HEK293T (cell line): Measurements from ENCODE around the gene LTK.

Experiments
- CTCF ChIA-PET: fragments of 350-600 bp; formaldehyde crosslinking; extraction: SDS; loops from one replicate; lab custom pipeline; 2021; ENCODE audit warnings: antibody characterized with exemption, inconsistent platforms; lab: Yijun Ruan, JAX
- POLR2A ChIA-PET: fragments of 350-600 bp; formaldehyde crosslinking; extraction: SDS; loops from one replicate; lab custom pipeline; 2020; ENCODE audit warnings: antibody characterized with exemption, inconsistent platforms; lab: Yijun Ruan, JAX
- DNase-seq: peaks from one replicate; pipeline ENCODE4 v3.0.0; 2012; ENCODE audit warnings: mixed read lengths; ENCODE audit errors: extremely low spot score
- ARNT ChIP-seq: fragments of 450-650 bp; IDR thresholded peaks from 2 replicates; pipeline ENCODE4 v1.6.1; 2017; ENCODE audit warnings: mild to moderate bottlenecking
- BHLHE40 ChIP-seq: fragments of 450-650 bp; IDR thresholded peaks from 2 replicates; pipeline ENCODE4 v1.6.1; 2016; ENCODE audit warnings: mild to moderate bottlenecking, moderate library complexity, borderline replicate concordance
- CTBP1 ChIP-seq: fragments of 450-650 bp; IDR thresholded peaks from 2 replicates; pipeline ENCODE4 v1.6.1; 2016; ENCODE audit warnings: borderline replicate concordance
- ELF4 ChIP-seq: fragments of 450-650 bp; IDR thresholded peaks from 2 replicates; pipeline ENCODE4 v1.6.1; 2017; ENCODE audit warnings: antibody characterized with exemption
- FOXA1 ChIP-seq: fragments of 450-650 bp; IDR thresholded peaks from 2 replicates; pipeline ENCODE4 v1.6.1; 2016; ENCODE audit warnings: mild to moderate bottlenecking
- FOXK2 ChIP-seq: fragments of 450-650 bp; IDR thresholded peaks from 2 replicates; pipeline ENCODE4 v1.6.1; 2016; ENCODE audit warnings: mild to moderate bottlenecking
- FOXM1 ChIP-seq: fragments of 450-650 bp; IDR thresholded peaks from 2 replicates; pipeline ENCODE4 v1.6.1; 2017; ENCODE audit warnings: mild to moderate bottlenecking, borderline replicate concordance
- HDGF ChIP-seq: fragments of 450-650 bp; IDR thresholded peaks from 2 replicates; pipeline ENCODE4 v1.6.1; 2017; ENCODE audit warnings: antibody characterized with exemption, borderline replicate concordance
- L3MBTL2 ChIP-seq: fragments of 450-650 bp; conservative IDR thresholded peaks from 2 replicates; pipeline ENCODE4 v1.6.1; 2016; ENCODE audit warnings: mild to moderate bottlenecking
- LEF1 ChIP-seq: fragments of 450-650 bp; IDR thresholded peaks from 2 replicates; pipeline ENCODE4 v1.6.1; 2017; ENCODE audit warnings: mild to moderate bottlenecking, borderline replicate concordance
- NFRKB ChIP-seq: fragments of 450-650 bp; IDR thresholded peaks from 2 replicates; pipeline ENCODE4 v1.6.1; 2016; ENCODE audit warnings: mild to moderate bottlenecking, moderate library complexity
- PKNOX1 ChIP-seq: fragments of 450-650 bp; IDR thresholded peaks from 2 replicates; pipeline ENCODE4 v1.6.1; 2016
- SP1 ChIP-seq: fragments of 450-650 bp; IDR thresholded peaks from 2 replicates; pipeline ENCODE4 v1.6.1; 2017
- SUZ12 ChIP-seq: fragments of 450-650 bp; IDR thresholded peaks from 2 replicates; pipeline ENCODE4 v1.6.1; 2016; ENCODE audit warnings: mild to moderate bottlenecking
- TARDBP ChIP-seq: fragments of 450-650 bp; IDR thresholded peaks from 2 replicates; pipeline ENCODE4 v1.6.1; 2016
- ZNF384 ChIP-seq: fragments of 450-650 bp; IDR thresholded peaks from 2 replicates; pipeline ENCODE4 v1.6.1; 2016

Gene LTK

GRCh38 chr15:41493902-41494189 lies 19.8 kb downstream of the LTK start:
- POLR2A ChIA-PET, result interaction anchor here (1.2 kb wide), 1 partner anchor 19 kb away, joined by 6 read pairs; the partner anchor contains the start of gene LTK
- DNase-seq, result no peak
- TF ChIP-seq SUZ12 (no peak), LEF1 (no peak)
- CTCF ChIA-PET, result no interaction called here

GRCh38 chr15:41493205-41493901 lies 20.3 kb downstream of the LTK start, which contains the start of gene ITPKA:
ITPKA (plus strand) TSS chr15:41493874; CDS start chr15:41493928, 54 bp downstream.
- ChIA-PET CTCF (interaction anchor here (0.5 to 0.7 kb wide), 3 partner anchors 39 to 251 kb away, joined by 3 to 6 read pairs (median 3); no protein-coding TSS in a partner anchor), POLR2A (interaction anchor here (0.7 to 1.4 kb wide), 12 partner anchors 9 to 59 kb away, joined by 3 to 8 read pairs (median 4); partner anchors contain the start of genes LTK and RPAP1)
- DNase-seq, result peak; percentile 66
- TF ChIP-seq PKNOX1 (no peak), L3MBTL2 (peak; percentile 75), BHLHE40 (no peak)

- TF ChIP-seq NFRKB (no peak), TARDBP (no peak), HDGF (no peak), ELF4 (no peak), FOXM1 (no peak), SP1 (no peak), FOXA1 (no peak), LEF1 (no peak), FOXK2 (no peak), SUZ12 (no peak), PKNOX1 (no peak), CTBP1 (no peak), L3MBTL2 (no peak)
- ChIA-PET CTCF (interaction anchor here (0.5 to 0.7 kb wide), 3 partner anchors 40 to 250 kb away, joined by 3 to 6 read pairs (median 3); no protein-coding TSS in a partner anchor), POLR2A (interaction anchor here (0.7 to 1.4 kb wide), 12 partner anchors 8 to 60 kb away, joined by 3 to 8 read pairs (median 4); partner anchors contain the start of genes LTK and RPAP1)
- DNase-seq, result no peak
These were observed 20.9 kb downstream of the LTK start for GRCh38 chr15:41492597-41493204.

GRCh38 chr15:41491889-41492288 lies 21.7 kb downstream of the LTK start:
- DNase-seq, result no peak
- no peak for TF ChIP-seq FOXK2
- 0 out of 2 replicates have a peak, but pooled peaks have one; percentile 21 for TF ChIP-seq ZNF384
- CTCF ChIA-PET, result no interaction called here
- POLR2A ChIA-PET, result no interaction called here

- DNase-seq, result no peak
- CTCF ChIA-PET, result no interaction called here
- POLR2A ChIA-PET, result no interaction called here
These were observed 23.3 kb downstream of the LTK start for GRCh38 chr15:41490355-41490754.

GRCh38 chr15:41489641-41490040 lies 24.0 kb downstream of the LTK start:
- no peak for TF ChIP-seq SP1
- TF ChIP-seq CTBP1, result no peak
- TF ChIP-seq NFRKB, result no peak
- TF ChIP-seq TARDBP, result no peak
- CTCF ChIA-PET, result interaction anchor here (0.6 kb wide), 1 partner anchor 45 kb away, joined by 3 read pairs; no protein-coding TSS in a partner anchor
- DNase-seq, result no peak
- POLR2A ChIA-PET, result no interaction called here

More at GRCh38 chr15:41490355-41490754, 23.3 kb downstream of the LTK start:
- TF ChIP-seq FOXK2, result no peak
- no peak for TF ChIP-seq FOXA1
- no peak for TF ChIP-seq SP1
- no peak for TF ChIP-seq HDGF
- TF ChIP-seq L3MBTL2, result no peak
- TF ChIP-seq ARNT, result no peak
- TF ChIP-seq PKNOX1, result no peak
- TF ChIP-seq SUZ12, result no peak
- no peak for TF ChIP-seq BHLHE40
- no peak for TF ChIP-seq CTBP1
- TF ChIP-seq ELF4, result no peak
- TF ChIP-seq ZNF384, result no peak
- no peak for TF ChIP-seq TARDBP
- TF ChIP-seq NFRKB, result no peak
- no peak for TF ChIP-seq FOXM1
- TF ChIP-seq LEF1, result no peak

- POLR2A ChIA-PET, result no interaction called here
- CTCF ChIA-PET, result no interaction called here
- no peak for DNase-seq
- TF ChIP-seq PKNOX1 (no peak), L3MBTL2 (no peak), TARDBP (no peak), ZNF384 (no peak), CTBP1 (no peak), FOXA1 (no peak), BHLHE40 (no peak), NFRKB (no peak), HDGF (no peak), LEF1 (no peak), SP1 (no peak), FOXM1 (no peak)
These were observed 25.8 kb downstream of the LTK start for GRCh38 chr15:41487802-41488201.
